ENCODE data around the gene GZMH.
A peak's percentile ranks its signal among the peaks of the same experiment; 100 is the strongest.
"Not testable (repeated sequence)": the region's sequence is repeated elsewhere in the genome, so short reads cannot be mapped to it uniquely, and the experiment has no call there.

GZMH gene

GRCh38 chr14:24609655-24610344 lies at the start of gene GZMH:
TSS of gene GZMH (minus strand) at chr14:24609685. CDS start at chr14:24609613, 72 bp downstream.
- DNase-seq = peak in 1 of 2 experiments; percentile 41

- DNase-seq = not testable (repeated sequence)
Measured at GRCh38 chr14:24648361-24648760, 38.9 kb upstream of the GZMH start.

GRCh38 chr14:24639905-24640304 lies 30.4 kb upstream of the GZMH start:
- DNase-seq = no peak

- DNase-seq = no peak
Measured at GRCh38 chr14:24639270-24639669, 29.8 kb upstream of the GZMH start.

GRCh38 chr14:24634158-24634557 lies 24.7 kb upstream of the GZMH start, which contains the start of gene GZMB:
TSS of gene GZMB (minus strand) at chr14:24634190. CDS start at chr14:24634160, 30 bp downstream.
- DNase-seq = peak; percentile 86 to 87

- DNase-seq = peak in 1 of 2 experiments; percentile 34
Measured at GRCh38 chr14:24633353-24633752, 23.9 kb upstream of the GZMH start.

GRCh38 chr14:24632761-24633160 lies 23.3 kb upstream of the GZMH start:
- peak in 1 of 2 experiments; percentile 27 for DNase-seq

- peak in 1 of 2 experiments; percentile 27 for DNase-seq
Measured at GRCh38 chr14:24632336-24632735, 22.9 kb upstream of the GZMH start.

- DNase-seq = peak in 1 of 2 experiments; percentile 37
Measured at GRCh38 chr14:24631749-24632335, 22.4 kb upstream of the GZMH start.

GRCh38 chr14:24630872-24631477 lies 21.5 kb upstream of the GZMH start:
- DNase-seq = peak in 1 of 2 experiments; percentile 51

GRCh38 chr14:24630087-24630871 lies 20.8 kb upstream of the GZMH start:
- DNase-seq = peak; percentile 65 to 67

GRCh38 chr14:24629521-24629920 lies 20.0 kb upstream of the GZMH start:
- DNase-seq = no peak

GRCh38 chr14:24613747-24614146 lies 4.3 kb upstream of the GZMH start:
- DNase-seq = no peak

- no peak for DNase-seq
Measured at GRCh38 chr14:24613241-24613640, 3.8 kb upstream of the GZMH start.

GRCh38 chr14:24612196-24612595 lies 2.7 kb upstream of the GZMH start:
- no peak for DNase-seq

GRCh38 chr14:24607635-24608514 lies 1.6 kb downstream of the GZMH start:
- no peak for DNase-seq

GRCh38 chr14:24607081-24607480 lies 2.4 kb downstream of the GZMH start:
- no peak for DNase-seq

GRCh38 chr14:24606297-24606696 lies 3.2 kb downstream of the GZMH start:
- DNase-seq = no peak

- DNase-seq = peak; percentile 84 to 86
Measured at GRCh38 chr14:24605435-24606190, 3.9 kb downstream of the GZMH start.

- DNase-seq = no peak
Measured at GRCh38 chr14:24597403-24597802, 12.1 kb downstream of the GZMH start.

GRCh38 chr14:24595073-24595808 lies 14.2 kb downstream of the GZMH start:
- no peak for DNase-seq
